PC-9 (cell line): ENCODE data around the gene FXYD7.

Experiments
- CTCF ChIP-seq: fragments of 200-600 bp; sonication (generic); conservative IDR thresholded peaks from 2 replicates; pipeline ENCODE4 v1.6.1; 2017; ENCODE audit warnings: mixed run types, antibody characterized with exemption, mild to moderate bottlenecking, moderate library complexity
- EZH2 ChIP-seq: fragments of 200-600 bp; sonication (generic); IDR thresholded peaks from 2 replicates; pipeline ENCODE4 v1.8.0; 2017; ENCODE audit warnings: antibody characterized with exemption, low read depth

- TF ChIP-seq CTCF (no peak), EZH2 (no peak)
Measured at GRCh38 chr19:35099897-35100275, 43.2 kb upstream of the FXYD7 start.
